HT-29 (cell line): Measurements from ENCODE around the gene INKA2. TPM values are rescaled to one million over a fixed set of nuclear protein-coding genes. Genes with fewer than 3 reads are reported as not detected.
"Not testable (repeated sequence)": the region's sequence is repeated elsewhere in the genome, so short reads cannot be mapped to it uniquely, and the experiment has no call there.

Source experiments
- DNase-seq: peaks from one replicate; pipeline ENCODE4 v3.0.0-alpha.2; 2015; ENCODE audit warnings: low spot score
- total RNA-seq: library from RNA; depleted of rRNA; stranded (reverse); fragments of >200 nt; shearing (Covaris generic); gene quantifications from 2 replicates; pipeline ENCODE4 v1.2.3, GENCODE V29; 2014

INKA2 gene
- total RNA-seq, 1 experiment from 2014 or later = 2.0 TPM

GRCh38 chr1:111750856-111751255 lies 11.7 kb upstream of the INKA2 start:
- DNase-seq = no peak

- DNase-seq = no peak
These were observed 10.4 kb upstream of the INKA2 start for GRCh38 chr1:111749628-111750027.

DNA sequence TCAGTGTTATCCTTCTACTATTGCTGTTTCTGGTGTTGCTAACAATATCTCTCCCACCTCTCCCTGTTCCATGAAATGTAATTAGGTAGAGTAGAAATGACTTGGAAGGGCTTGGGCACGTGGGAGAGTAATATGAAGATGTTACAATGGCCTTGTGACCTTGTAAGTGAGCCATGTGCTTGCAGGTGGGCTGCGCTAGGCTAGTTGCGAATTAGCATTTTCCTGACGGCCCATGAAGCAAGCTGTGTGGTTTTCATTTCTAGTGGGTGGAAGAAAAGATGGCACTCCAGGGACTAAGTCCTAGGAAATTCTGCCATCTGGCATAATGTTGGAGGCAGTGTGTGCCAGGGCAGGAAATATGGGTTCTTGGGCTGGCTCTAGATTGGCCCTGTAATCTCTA lies 8.8 kb upstream of the INKA2 start:
- no peak for DNase-seq

DNA sequence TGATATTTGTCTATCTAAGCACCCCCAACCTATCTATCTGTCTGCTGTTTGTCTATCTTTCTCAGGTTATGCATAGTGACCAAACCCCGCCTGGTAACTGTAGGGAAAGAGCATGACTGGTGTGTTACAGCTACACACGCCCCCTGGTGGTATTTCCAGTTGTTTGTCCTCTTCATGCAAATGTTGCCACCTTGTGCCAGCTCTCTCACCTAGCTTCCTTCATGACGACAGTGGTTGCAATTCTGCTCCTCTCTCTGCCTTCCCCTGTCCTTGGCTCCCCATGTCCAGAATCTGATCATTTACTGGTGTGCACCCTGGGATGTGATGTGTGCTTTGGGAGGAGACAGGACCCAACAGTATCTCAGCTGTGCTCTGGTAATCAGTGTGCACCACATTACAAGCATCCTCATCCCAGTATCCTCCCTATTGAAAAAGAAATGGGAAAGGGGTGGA lies 8.1 kb upstream of the INKA2 start:
- peak; percentile 92 for DNase-seq

GRCh38 chr1:111746614-111746999 lies 7.4 kb upstream of the INKA2 start:
- DNase-seq = no peak

GRCh38 chr1:111745675-111746613 lies 6.7 kb upstream of the INKA2 start:
- no peak for DNase-seq

GRCh38 chr1:111743679-111744101 lies 4.5 kb upstream of the INKA2 start:
- no peak for DNase-seq

DNA sequence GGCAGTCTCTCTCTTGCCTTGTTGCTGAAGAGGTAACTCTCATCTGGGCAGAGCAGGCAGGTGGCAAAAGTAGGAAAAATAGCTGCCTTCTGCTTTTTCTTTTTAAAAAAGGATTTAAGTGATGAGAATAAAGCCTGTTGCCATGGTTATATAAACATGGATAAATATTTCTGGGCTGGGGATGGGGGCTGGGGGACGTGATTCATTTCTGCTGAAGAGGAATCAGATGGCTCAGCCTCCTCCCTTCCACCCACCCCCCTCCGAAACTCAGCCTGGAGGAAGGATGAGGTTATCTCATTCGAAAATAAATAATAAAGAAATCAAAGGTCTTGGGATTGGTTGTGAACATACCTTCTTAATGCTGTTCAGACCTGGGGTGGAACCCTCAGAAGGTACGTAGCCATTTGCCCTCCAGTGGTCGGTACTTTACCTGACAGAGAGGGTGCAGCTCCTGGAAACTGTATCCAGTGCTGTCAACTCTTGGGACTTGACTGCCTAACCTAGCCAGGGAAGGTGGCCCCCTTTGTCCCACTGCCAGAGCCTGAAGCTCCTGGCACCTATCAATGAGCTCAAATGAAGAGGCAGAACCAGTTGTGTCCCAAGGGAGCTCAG lies 3.8 kb upstream of the INKA2 start:
- DNase-seq = no peak

GRCh38 chr1:111742292-111742691 lies 3.1 kb upstream of the INKA2 start:
- not testable (repeated sequence) for DNase-seq

DNA sequence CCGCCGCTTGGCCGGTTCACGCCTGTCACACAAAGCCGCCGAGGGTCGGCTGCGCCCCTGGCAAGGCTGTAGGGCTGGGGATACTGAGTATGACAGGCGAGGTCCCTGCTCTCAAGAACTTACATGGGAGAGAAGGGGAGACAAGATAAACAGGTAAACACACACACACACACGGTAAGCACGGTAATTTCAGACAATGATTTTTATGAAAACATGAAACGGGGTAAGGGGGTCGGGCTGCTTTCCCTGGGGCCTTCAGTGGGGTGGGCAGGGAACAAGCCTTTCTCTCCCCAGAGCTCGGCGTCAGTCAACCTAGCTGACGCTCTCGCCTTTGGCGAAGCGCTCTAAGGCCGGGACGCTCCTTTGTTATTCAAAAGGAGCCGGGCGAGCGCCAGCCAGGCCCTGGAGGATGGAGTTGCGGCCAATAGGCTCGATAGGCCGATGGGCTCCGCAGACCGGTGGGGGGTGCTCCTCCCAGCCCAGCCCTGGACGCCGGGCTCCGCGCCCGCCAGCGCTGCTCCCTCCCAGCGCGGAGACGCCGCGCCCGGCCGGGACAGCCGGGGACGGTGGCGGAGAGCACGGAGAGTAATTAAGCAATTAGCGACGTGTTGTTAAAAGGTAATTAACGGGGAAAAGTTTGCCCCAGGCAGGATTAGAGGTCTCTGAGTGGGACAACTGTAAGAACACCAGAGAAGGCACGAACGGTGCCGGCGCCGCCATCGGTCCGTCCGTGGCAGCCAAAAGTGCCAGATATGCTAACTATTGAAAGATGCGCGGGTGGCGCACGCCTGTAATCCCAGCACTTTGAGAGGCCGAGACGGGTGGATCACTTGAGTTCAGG lies 950 bp upstream of the INKA2 start:
- peak; percentile 41 for DNase-seq

GRCh38 chr1:111738436-111739193 lies 580 bp downstream of the INKA2 start:
- DNase-seq = peak; percentile 77

- DNase-seq = no peak
These were observed 1.1 kb downstream of the INKA2 start for GRCh38 chr1:111738133-111738435.

GRCh38 chr1:111737216-111738132 lies 1.7 kb downstream of the INKA2 start:
- no peak for DNase-seq

- no peak for DNase-seq
These were observed 2.5 kb downstream of the INKA2 start for GRCh38 chr1:111736548-111737215.

- DNase-seq = no peak
These were observed 3.2 kb downstream of the INKA2 start for GRCh38 chr1:111735858-111736544.

DNA sequence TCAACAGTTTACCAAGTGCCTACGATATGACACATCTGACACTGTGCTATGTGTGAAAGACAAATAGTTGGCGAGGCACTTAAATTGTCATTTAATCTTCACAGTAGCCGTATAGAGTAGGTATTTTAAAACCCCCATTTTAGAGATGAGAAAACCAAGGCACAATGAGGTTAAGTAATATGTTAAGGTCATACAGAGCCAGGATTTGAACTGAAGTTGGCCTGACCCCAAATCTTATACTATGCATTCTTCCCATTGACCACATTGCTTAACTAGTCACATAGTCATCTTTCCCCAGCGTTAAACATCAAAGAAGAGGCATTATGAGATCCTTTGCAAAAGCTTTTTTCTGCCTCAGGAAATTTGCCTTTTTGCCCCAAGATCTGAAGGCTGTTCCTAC lies 3.9 kb downstream of the INKA2 start:
- DNase-seq = no peak

DNA sequence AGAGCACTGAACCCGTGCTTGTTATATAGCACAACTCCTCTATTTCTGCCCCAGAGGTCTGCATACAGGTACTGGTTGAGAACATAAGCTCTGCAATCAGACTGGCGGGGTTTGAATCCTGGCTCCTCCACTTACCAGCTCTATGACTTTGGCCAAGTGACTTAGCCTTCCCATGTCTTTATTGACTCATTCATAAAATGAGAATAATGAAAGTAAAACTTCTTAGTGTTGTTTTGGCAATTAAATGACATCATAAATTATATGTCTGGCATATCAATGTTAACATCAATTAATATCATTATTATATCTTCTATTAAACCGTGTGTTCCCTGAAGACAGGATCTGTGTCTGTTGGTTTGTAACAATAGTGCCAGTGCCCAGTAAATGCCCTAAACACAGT lies 4.3 kb downstream of the INKA2 start:
- no peak for DNase-seq

DNA sequence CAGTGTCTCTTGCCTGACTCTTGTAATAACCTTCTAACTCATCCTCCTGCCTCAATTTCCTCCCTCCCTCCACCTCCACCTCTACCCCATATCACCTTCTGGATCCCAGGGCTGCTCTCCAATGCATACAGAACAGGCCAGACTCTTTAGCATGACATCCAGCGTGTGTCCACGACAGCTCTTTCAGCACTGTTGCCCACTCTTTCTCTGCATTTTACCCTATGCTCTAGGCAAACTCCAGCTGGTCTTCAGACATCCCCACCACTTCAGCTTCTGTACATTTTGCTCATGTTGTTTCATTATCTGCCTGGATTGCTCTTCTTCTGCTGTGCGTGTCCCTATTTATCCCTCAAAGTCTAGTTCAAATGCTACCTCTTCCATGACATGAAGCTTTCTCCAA lies 4.8 kb downstream of the INKA2 start:
- DNase-seq = no peak

- no peak for DNase-seq
These were observed 5.2 kb downstream of the INKA2 start for GRCh38 chr1:111733992-111734341.
